GM12878 (cell line): ENCODE results near the gene ACAP1.

Experiments used
- CTCF ChIP-seq, 3 experiments: IDR thresholded peaks in 2 of 3; conservative IDR thresholded peaks in 1 of 3; 2 replicates each; pipeline ENCODE4 v1.5.1; 2011; ENCODE audit warnings: low read depth in 3 of 3, low read length in 3 of 3, mild to moderate bottlenecking in 3 of 3, control low read depth in 2 of 3, moderate library complexity in 2 of 3, inconsistent platforms in 1 of 3, mixed read lengths in 1 of 3; ENCODE audit not compliant: control insufficient read depth in 2 of 3, insufficient read depth in 1 of 3; ENCODE audit errors: extremely low read depth in 1 of 3
- EZH2 ChIP-seq: IDR thresholded peaks from 2 replicates; pipeline ENCODE4 v1.6.1; 2012; ENCODE audit warnings: low read depth, mild to moderate bottlenecking, control low read depth, inconsistent platforms, low read length, borderline replicate concordance; ENCODE audit not compliant: control insufficient read depth
- HDAC6 ChIP-seq: fragments of 200-600 bp; sonication (generic); IDR thresholded peaks from one replicate; pipeline ENCODE4 v1.8.0; 2017; ENCODE audit warnings: antibody characterized with exemption; ENCODE audit not compliant: unreplicated experiment
- NRF1 ChIP-seq: conservative IDR thresholded peaks from 2 replicates; pipeline ENCODE4 v1.6.1; 2011; ENCODE audit warnings: mild to moderate bottlenecking, low read depth, low read length, improper control_type of control experiment
- PBX3 ChIP-seq: IDR thresholded peaks from 2 replicates; pipeline ENCODE4 v1.6.1; 2011; ENCODE audit warnings: mild to moderate bottlenecking, low read depth, low read length, moderate library complexity; ENCODE audit not compliant: insufficient replicate concordance
- POLR2AphosphoS5 ChIP-seq: IDR thresholded peaks from 2 replicates; pipeline ENCODE4 v1.6.1; 2011; ENCODE audit warnings: mild to moderate bottlenecking, low read length, inconsistent platforms
- SIN3A ChIP-seq: IDR thresholded peaks from 2 replicates; pipeline ENCODE4 v1.6.1; 2012; ENCODE audit warnings: low read depth, low read length, improper control_type of control experiment
- SUZ12 ChIP-seq: fragments of 200-600 bp; sonication (generic); IDR thresholded peaks from one replicate; pipeline ENCODE4 v1.6.1; 2018; ENCODE audit warnings: antibody characterized with exemption, mild to moderate bottlenecking; ENCODE audit not compliant: unreplicated experiment

GRCh38 chr17:7324438-7324779, 11.9 kb upstream of the ACAP1 start:
- TF ChIP-seq NRF1 (no peak), EZH2 (no peak), POLR2AphosphoS5 (no peak), SIN3A (no peak), HDAC6 (no peak), CTCF (IDR thresholded peaks at IDR 0.05 in 2 of 3, conservative IDR thresholded peaks at IDR 0.05 in 1 of 3; ENCODE audit: control insufficient read depth in 2 of 3, extremely low read depth in 1 of 3, insufficient read depth in 1 of 3, low read depth in 3 of 3, low read length in 3 of 3) (no peak), PBX3 (no peak), SUZ12 (no peak)
